ENCODE measurements around the gene UBIAD1. TPM values are rescaled to one million over a fixed set of nuclear protein-coding genes. Genes with fewer than 3 reads are reported as not detected.

UBIAD1 gene
- total and polyA plus RNA-seq, 2 of the 13 experiments (the other 11 are each of a cell fraction or from before 2014, with no cell fraction given), result 16.9 to 20.4 TPM

DNA sequence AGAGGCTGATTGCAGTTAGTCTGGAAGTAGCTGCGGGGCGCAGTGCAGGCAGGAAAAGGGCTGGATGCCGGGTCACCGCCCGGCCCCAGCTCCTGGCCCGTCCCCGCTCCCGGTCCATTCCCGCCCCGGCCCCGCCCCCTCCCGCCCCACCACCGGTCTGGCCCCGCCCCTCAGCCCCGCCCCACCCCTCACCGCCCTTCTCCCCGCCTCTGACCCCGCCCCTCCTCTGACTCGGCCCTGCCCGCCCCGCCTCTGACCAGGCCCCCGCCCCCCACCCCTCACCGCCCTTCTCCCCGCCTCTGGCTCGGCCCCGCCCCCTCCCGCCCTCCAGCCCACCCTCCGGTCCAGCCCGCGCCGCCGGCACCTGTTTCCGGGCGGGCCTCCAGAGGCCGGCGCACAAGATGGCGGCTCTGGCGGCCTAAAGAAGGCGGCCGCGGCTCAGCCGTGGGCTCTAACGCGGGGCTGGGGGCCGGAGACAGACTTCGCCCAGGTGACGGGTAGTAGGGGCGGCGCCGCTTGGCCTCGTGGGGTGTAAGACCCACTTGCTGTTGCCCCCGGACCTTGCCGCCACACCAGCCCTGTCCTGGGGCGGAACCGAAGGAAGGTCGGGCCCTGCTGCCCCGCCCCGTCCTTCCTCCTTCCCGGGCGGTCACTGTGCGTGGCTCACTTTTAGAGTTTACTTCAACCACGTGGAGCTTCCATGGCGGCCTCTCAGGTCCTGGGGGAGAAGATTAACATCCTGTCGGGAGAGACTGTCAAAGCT lies at the start of gene UBIAD1 (continued):
- TF ChIP-seq, protein P1, sequence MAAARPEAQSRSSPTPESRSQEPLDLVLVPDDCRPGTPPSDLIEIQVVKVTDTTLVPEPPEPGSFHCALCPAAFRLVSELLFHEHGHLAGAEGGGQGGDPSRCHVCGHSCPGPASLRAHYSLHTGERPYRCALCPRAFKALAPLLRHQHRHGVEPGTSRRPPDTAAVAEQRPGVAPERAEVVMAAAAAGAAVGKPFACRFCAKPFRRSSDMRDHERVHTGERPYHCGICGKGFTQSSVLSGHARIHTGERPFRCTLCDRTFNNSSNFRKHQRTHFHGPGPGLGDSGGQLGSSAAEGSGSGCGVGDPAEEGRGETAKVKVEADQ (CRISPR knock-in tag; IDR thresholded peaks at IDR 0.05; ENCODE audit: borderline replicate concordance), result peak; percentile 33; the same call in 1 of the 2 replicates
- TF ChIP-seq ZNF101 (CRISPR knock-in tag; IDR thresholded peaks at IDR 0.05; ENCODE audit: borderline replicate concordance, low read depth) (peak; percentile 57; the same call in 1 of the 2 replicates), KDM5A (IDR thresholded peaks at IDR 0.05; ENCODE audit: borderline replicate concordance, low read length) (peak; percentile 96), ZBTB1 (CRISPR knock-in tag; IDR thresholded peaks at IDR 0.05; ENCODE audit: borderline replicate concordance) (no peak), SMAD1 (CRISPR knock-in tag; IDR thresholded peaks at IDR 0.05; ENCODE audit: borderline replicate concordance, low read depth) (no peak), ZNF562 (CRISPR knock-in tag; IDR thresholded peaks at IDR 0.05; ENCODE audit: borderline replicate concordance) (no peak), BCL6 (CRISPR knock-in tag; IDR thresholded peaks at IDR 0.05) (peak; percentile 27; the same call in 1 of the 2 replicates), RNF2 (conservative IDR thresholded peaks at IDR 0.05; ENCODE audit: low read depth) (no peak), CBX5 (CRISPR knock-in tag; IDR thresholded peaks at IDR 0.05; ENCODE audit: borderline replicate concordance) (no peak), KLF16 (CRISPR knock-in tag; IDR thresholded peaks at IDR 0.05) (no peak; a peak in 2 of 4 replicates), MAFF (IDR thresholded peaks at IDR 0.05; ENCODE audit: low read depth, low read length) (no peak), ZNF780A (CRISPR knock-in tag; IDR thresholded peaks at IDR 0.05) (no peak), MTA1 (CRISPR knock-in tag; IDR thresholded peaks at IDR 0.05; ENCODE audit: borderline replicate concordance) (no peak), ZNF274 (CRISPR knock-in tag; IDR thresholded peaks at IDR 0.05) (no peak; the same call in 1 of the 2 replicates), MTA3 (CRISPR knock-in tag; IDR thresholded peaks at IDR 0.05) (no peak), ZNF484 (CRISPR knock-in tag; IDR thresholded peaks at IDR 0.05; ENCODE audit: borderline replicate concordance, low read depth) (no peak), TBL1XR1 (IDR thresholded peaks at IDR 0.05; ENCODE audit: borderline replicate concordance, low read length, partially characterized antibody) (no peak), SNAI1 (CRISPR knock-in tag; IDR thresholded peaks at IDR 0.05; ENCODE audit: borderline replicate concordance) (peak; percentile 14; the same call in 1 of the 2 replicates), ZNF7 (CRISPR knock-in tag; IDR thresholded peaks at IDR 0.05) (no peak), SOX5 (CRISPR knock-in tag; IDR thresholded peaks at IDR 0.05; ENCODE audit: borderline replicate concordance) (no peak)
- TF ChIP-seq, protein P2, sequence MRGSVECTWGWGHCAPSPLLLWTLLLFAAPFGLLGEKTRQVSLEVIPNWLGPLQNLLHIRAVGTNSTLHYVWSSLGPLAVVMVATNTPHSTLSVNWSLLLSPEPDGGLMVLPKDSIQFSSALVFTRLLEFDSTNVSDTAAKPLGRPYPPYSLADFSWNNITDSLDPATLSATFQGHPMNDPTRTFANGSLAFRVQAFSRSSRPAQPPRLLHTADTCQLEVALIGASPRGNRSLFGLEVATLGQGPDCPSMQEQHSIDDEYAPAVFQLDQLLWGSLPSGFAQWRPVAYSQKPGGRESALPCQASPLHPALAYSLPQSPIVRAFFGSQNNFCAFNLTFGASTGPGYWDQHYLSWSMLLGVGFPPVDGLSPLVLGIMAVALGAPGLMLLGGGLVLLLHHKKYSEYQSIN (CRISPR knock-in tag; IDR thresholded peaks at IDR 0.05; ENCODE audit: borderline replicate concordance), result no peak
- TF ChIP-seq, protein P3, sequence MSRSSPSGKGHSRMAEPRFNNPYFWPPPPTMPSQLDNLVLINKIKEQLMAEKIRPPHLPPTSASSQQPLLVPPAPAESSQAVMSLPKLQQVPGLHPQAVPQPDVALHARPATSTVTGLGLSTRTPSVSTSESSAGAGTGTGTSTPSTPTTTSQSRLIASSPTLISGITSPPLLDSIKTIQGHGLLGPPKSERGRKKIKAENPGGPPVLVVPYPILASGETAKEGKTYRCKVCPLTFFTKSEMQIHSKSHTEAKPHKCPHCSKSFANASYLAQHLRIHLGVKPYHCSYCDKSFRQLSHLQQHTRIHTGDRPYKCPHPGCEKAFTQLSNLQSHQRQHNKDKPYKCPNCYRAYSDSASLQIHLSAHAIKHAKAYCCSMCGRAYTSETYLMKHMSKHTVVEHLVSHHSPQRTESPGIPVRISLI (CRISPR knock-in tag; IDR thresholded peaks at IDR 0.05; ENCODE audit: borderline replicate concordance), result no peak; the same call in 1 of the 2 replicates
- TF ChIP-seq, protein P4, sequence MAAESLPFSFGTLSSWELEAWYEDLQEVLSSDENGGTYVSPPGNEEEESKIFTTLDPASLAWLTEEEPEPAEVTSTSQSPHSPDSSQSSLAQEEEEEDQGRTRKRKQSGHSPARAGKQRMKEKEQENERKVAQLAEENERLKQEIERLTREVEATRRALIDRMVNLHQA (CRISPR knock-in tag; IDR thresholded peaks at IDR 0.05), result no peak
- TF ChIP-seq, protein P5, sequence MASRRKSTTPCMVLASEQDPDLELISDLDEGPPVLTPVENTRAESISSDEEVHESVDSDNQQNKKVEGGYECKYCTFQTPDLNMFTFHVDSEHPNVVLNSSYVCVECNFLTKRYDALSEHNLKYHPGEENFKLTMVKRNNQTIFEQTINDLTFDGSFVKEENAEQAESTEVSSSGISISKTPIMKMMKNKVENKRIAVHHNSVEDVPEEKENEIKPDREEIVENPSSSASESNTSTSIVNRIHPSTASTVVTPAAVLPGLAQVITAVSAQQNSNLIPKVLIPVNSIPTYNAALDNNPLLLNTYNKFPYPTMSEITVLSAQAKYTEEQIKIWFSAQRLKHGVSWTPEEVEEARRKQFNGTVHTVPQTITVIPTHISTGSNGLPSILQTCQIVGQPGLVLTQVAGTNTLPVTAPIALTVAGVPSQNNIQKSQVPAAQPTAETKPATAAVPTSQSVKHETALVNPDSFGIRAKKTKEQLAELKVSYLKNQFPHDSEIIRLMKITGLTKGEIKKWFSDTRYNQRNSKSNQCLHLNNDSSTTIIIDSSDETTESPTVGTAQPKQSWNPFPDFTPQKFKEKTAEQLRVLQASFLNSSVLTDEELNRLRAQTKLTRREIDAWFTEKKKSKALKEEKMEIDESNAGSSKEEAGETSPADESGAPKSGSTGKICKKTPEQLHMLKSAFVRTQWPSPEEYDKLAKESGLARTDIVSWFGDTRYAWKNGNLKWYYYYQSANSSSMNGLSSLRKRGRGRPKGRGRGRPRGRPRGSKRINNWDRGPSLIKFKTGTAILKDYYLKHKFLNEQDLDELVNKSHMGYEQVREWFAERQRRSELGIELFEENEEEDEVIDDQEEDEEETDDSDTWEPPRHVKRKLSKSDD (CRISPR knock-in tag; IDR thresholded peaks at IDR 0.05; ENCODE audit: low read depth), result no peak

Measured in HepG2 (cell line).